Neuron (in vitro differentiated cells): ENCODE measurements around the gene SPATA46.

Source experiments
- H2AFZ ChIP-seq: one replicate; pipeline ENCODE4 v1.6.1; 2013; ENCODE audit warnings: low read depth, mild to moderate bottlenecking, inconsistent platforms, low read length, moderate library complexity
- H3K27me3 ChIP-seq: one replicate; pipeline ENCODE4 v1.6.1; 2013; ENCODE audit warnings: low read length; ENCODE audit not compliant: insufficient read depth
- H3K36me3 ChIP-seq: one replicate; pipeline ENCODE4 v1.6.1; 2013; ENCODE audit warnings: low read length; ENCODE audit not compliant: insufficient read depth
- H3K4me1 ChIP-seq: one replicate; pipeline ENCODE4 v1.6.1; 2013; ENCODE audit warnings: low read length; ENCODE audit not compliant: insufficient read depth
- H3K4me3 ChIP-seq: 2 replicates; pipeline ENCODE4 v1.5.1; 2013; ENCODE audit warnings: mild to moderate bottlenecking, low read length, moderate library complexity
- H3K9me3 ChIP-seq: one replicate; pipeline ENCODE4 v1.6.1; 2013; ENCODE audit warnings: low read length

The SPATA46 gene

GRCh38 chr1:162388083-162388594 lies 11.5 kb upstream of the SPATA46 start:
- H3K9me3 ChIP-seq = no peaks in the 10 kb centered on the region
- H3K4me3 ChIP-seq = no peak overlapping the region
- no peak overlapping the region for H2AFZ ChIP-seq
- no peaks in the 10 kb centered on the region for H3K27me3 ChIP-seq
- H3K36me3 ChIP-seq = peaks cover 9% of the 10 kb centered on the region
- peaks cover 40% of the 10 kb centered on the region for H3K4me1 ChIP-seq

GRCh38 chr1:162387226-162388082 lies 10.8 kb upstream of the SPATA46 start:
- Histone ChIP-seq H3K4me1 (peaks cover 40% of the 10 kb centered on the region), H3K9me3 (no peaks in the 10 kb centered on the region), H3K27me3 (no peaks in the 10 kb centered on the region), H3K4me3 (no peak overlapping the region), H3K36me3 (peaks cover 13% of the 10 kb centered on the region), H2AFZ (no peak overlapping the region)

GRCh38 chr1:162386292-162387225 lies 9.9 kb upstream of the SPATA46 start:
- no peaks in the 10 kb centered on the region for H3K9me3 ChIP-seq
- peaks cover 13% of the 10 kb centered on the region for H3K36me3 ChIP-seq
- no peak overlapping the region for H3K4me3 ChIP-seq
- H3K27me3 ChIP-seq = no peaks in the 10 kb centered on the region
- H2AFZ ChIP-seq = no peak overlapping the region
- peaks cover 39% of the 10 kb centered on the region for H3K4me1 ChIP-seq

GRCh38 chr1:162385702-162386101 lies 9.0 kb upstream of the SPATA46 start:
- Histone ChIP-seq H2AFZ (no peak overlapping the region), H3K9me3 (no peaks in the 10 kb centered on the region), H3K36me3 (peaks cover 13% of the 10 kb centered on the region), H3K4me3 (no peak overlapping the region), H3K27me3 (no peaks in the 10 kb centered on the region), H3K4me1 (peaks cover 39% of the 10 kb centered on the region)

GRCh38 chr1:162385280-162385623 lies 8.6 kb upstream of the SPATA46 start:
- H3K9me3 ChIP-seq = no peaks in the 10 kb centered on the region
- H2AFZ ChIP-seq = no peak overlapping the region
- peaks cover 39% of the 10 kb centered on the region for H3K4me1 ChIP-seq
- H3K4me3 ChIP-seq = no peak overlapping the region
- no peaks in the 10 kb centered on the region for H3K27me3 ChIP-seq
- H3K36me3 ChIP-seq = peaks cover 13% of the 10 kb centered on the region

GRCh38 chr1:162384601-162385279 lies 8.1 kb upstream of the SPATA46 start:
- Histone ChIP-seq H3K4me1 (peaks cover 39% of the 10 kb centered on the region), H3K4me3 (no peak overlapping the region), H3K9me3 (no peaks in the 10 kb centered on the region), H2AFZ (no peak overlapping the region), H3K36me3 (peaks cover 13% of the 10 kb centered on the region), H3K27me3 (no peaks in the 10 kb centered on the region)

- H3K4me1 ChIP-seq = peaks cover 35% of the 10 kb centered on the region
- H3K36me3 ChIP-seq = peaks cover 13% of the 10 kb centered on the region
- no peaks in the 10 kb centered on the region for H3K27me3 ChIP-seq
- no peaks in the 10 kb centered on the region for H3K9me3 ChIP-seq
- H2AFZ ChIP-seq = no peak overlapping the region
- no peak overlapping the region for H3K4me3 ChIP-seq
Measured at GRCh38 chr1:162384116-162384515, 7.5 kb upstream of the SPATA46 start.

- H3K4me3 ChIP-seq = no peak overlapping the region
Measured at GRCh38 chr1:162383516-162383915, 6.9 kb upstream of the SPATA46 start.

GRCh38 chr1:162383091-162383490 lies 6.4 kb upstream of the SPATA46 start:
- Histone ChIP-seq H3K36me3 (peaks cover 13% of the 10 kb centered on the region), H3K4me1 (peaks cover 27% of the 10 kb centered on the region), H3K27me3 (no peaks in the 10 kb centered on the region), H3K4me3 (no peak overlapping the region), H2AFZ (no peak overlapping the region), H3K9me3 (no peaks in the 10 kb centered on the region)

More at GRCh38 chr1:162383516-162383915, 6.9 kb upstream of the SPATA46 start:
- Histone ChIP-seq H2AFZ (no peak overlapping the region), H3K9me3 (no peaks in the 10 kb centered on the region), H3K4me1 (peaks cover 29% of the 10 kb centered on the region), H3K27me3 (no peaks in the 10 kb centered on the region), H3K36me3 (peaks cover 13% of the 10 kb centered on the region)

- no peak overlapping the region for H2AFZ ChIP-seq
- H3K27me3 ChIP-seq = no peaks in the 10 kb centered on the region
- no peak overlapping the region for H3K4me3 ChIP-seq
- no peaks in the 10 kb centered on the region for H3K9me3 ChIP-seq
- peaks cover 13% of the 10 kb centered on the region for H3K36me3 ChIP-seq
- H3K4me1 ChIP-seq = peaks cover 21% of the 10 kb centered on the region
Measured at GRCh38 chr1:162381941-162382750, 5.5 kb upstream of the SPATA46 start.

GRCh38 chr1:162381383-162381782 lies 4.7 kb upstream of the SPATA46 start, which contains the start of gene C1orf226:
Gene C1orf226 (plus strand): TSS chr1:162381728. CDS start chr1:162381902, 174 bp downstream.
- peaks cover 21% of the 10 kb centered on the region for H3K4me1 ChIP-seq
- no peak within 1 kb of the TSS for H2AFZ ChIP-seq
- peaks cover 13% of the 10 kb centered on the region for H3K36me3 ChIP-seq
- H3K4me3 ChIP-seq = no peak within 1 kb of the TSS
- no peaks in the 10 kb centered on the region for H3K27me3 ChIP-seq
- no peaks in the 10 kb centered on the region for H3K9me3 ChIP-seq
